Thymus (tissue), 14 donors: ENCODE data around the gene AWAT2. TPM values are rescaled to one million over a fixed set of nuclear protein-coding genes. Genes with fewer than 3 reads are reported as not detected.

Source experiments
- DNase-seq, 9 donors: peaks; one replicate each; pipeline ENCODE4 v3.0.0-alpha.2; 2013; ENCODE audit warnings: low spot score in 9 of 9, low read depth in 6 of 9, missing footprints in 1 of 9
- H3K27ac ChIP-seq, 2 donors: one replicate each; pipeline ENCODE4 v1.5.1; 2013; ENCODE audit warnings: control low read depth in 1 of 2, low read depth in 1 of 2, low read length in 1 of 2, mild to moderate bottlenecking in 1 of 2, moderate library complexity in 1 of 2
- H3K27me3 ChIP-seq, 2 donors: one replicate each; pipeline ENCODE4 v1.5.1; 2013; ENCODE audit warnings: low read length in 1 of 2; ENCODE audit not compliant: control insufficient read depth in 2 of 2, insufficient read depth in 1 of 2
- H3K36me3 ChIP-seq, 2 donors: one replicate each; pipeline ENCODE4 v1.5.1; 2013; ENCODE audit warnings: low read length in 1 of 2, mild to moderate bottlenecking in 1 of 2, moderate library complexity in 1 of 2; ENCODE audit not compliant: control insufficient read depth in 2 of 2, insufficient read depth in 2 of 2
- H3K4me1 ChIP-seq, 2 donors: one replicate each; pipeline ENCODE4 v1.5.1; 2013; ENCODE audit warnings: low read length in 2 of 2; ENCODE audit not compliant: control insufficient read depth in 2 of 2, insufficient read depth in 2 of 2
- H3K4me3 ChIP-seq, 2 donors: one replicate each; pipeline ENCODE4 v1.5.1; 2013; ENCODE audit warnings: low read length in 2 of 2, control low read depth in 1 of 2, mild to moderate bottlenecking in 1 of 2
- H3K9me3 ChIP-seq, 2 donors: one replicate each; pipeline ENCODE4 v1.5.1; 2013; ENCODE audit warnings: low read length in 1 of 2, mild to moderate bottlenecking in 1 of 2; ENCODE audit not compliant: control insufficient read depth in 2 of 2, insufficient read depth in 1 of 2
- WGBS: extraction: QIAGEN DNeasy Blood & Tissue Kit; methylation state at CpG from one replicate; pipeline ENCODE4 v1.1.7; 2013; 5-methylcytosine and 5-hydroxymethylcytosine counted together
- long read RNA-seq, 10 donors: transcript quantifications; one replicate each; lab custom pipeline, GENCODE V29; 2026
- polyA plus RNA-seq: library from polyadenylated mRNA; stranded (reverse); fragments of 200-250 nt; gene quantifications from one replicate; pipeline ENCODE4 v1.2.3, GENCODE V29; 2013
- total RNA-seq: library from RNA; stranded (reverse); fragments of 120-200 nt; gene quantifications from one replicate; pipeline ENCODE4 v1.2.4, GENCODE V29; 2013
- donor health status: healthy.

AWAT2 gene
- total RNA-seq, result 0.05 TPM
- polyA plus RNA-seq, result 0.11 TPM
- long read RNA-seq, donor 1, result 0 reads
- long read RNA-seq, donor 2, result 0 reads
- long read RNA-seq, donor 3, result 0 reads
- long read RNA-seq, donor 4, result 0 reads
- long read RNA-seq, donor 5, result 0 reads
- long read RNA-seq, donor 6, result 0 reads
- long read RNA-seq, donor 7, result 0 reads
- long read RNA-seq, donor 8, result 0 reads
- long read RNA-seq, donor 9, result 0 reads
- long read RNA-seq, donor 10, result 0 reads

- 89% methylated on average over 4 of the region's 4 CpGs for WGBS
- no peak for DNase-seq
Measured at GRCh38 chrX:70049925-70050324, at the start of gene AWAT2. AWAT2 (minus strand) TSS chrX:70049938; CDS start chrX:70049932, 6 bp downstream.

GRCh38 chrX:70096052-70096451 is 46.3 kb upstream of the AWAT2 start:
- no peaks in the 10 kb centered on the region for H3K4me1 ChIP-seq
- WGBS, result 93% methylated on average over 2 of the region's 2 CpGs
- H3K4me3 ChIP-seq, result no peak overlapping the region
- DNase-seq, result no peak
- H3K27me3 ChIP-seq, result no peaks in the 10 kb centered on the region
- no peaks in the 10 kb centered on the region for H3K36me3 ChIP-seq
- no peak overlapping the region for H3K27ac ChIP-seq
- H3K9me3 ChIP-seq, result no peaks in the 10 kb centered on the region

More at GRCh38 chrX:70049925-70050324, at the start of gene AWAT2:
- Histone ChIP-seq H3K4me1 (no peaks in the 10 kb centered on the region), H3K36me3 (no peaks in the 10 kb centered on the region), H3K9me3 (no peaks in the 10 kb centered on the region), H3K4me3 (no peak within 1 kb of the TSS), H3K27ac (no peak within 1 kb of the TSS), H3K27me3 (no peaks in the 10 kb centered on the region)

- Histone ChIP-seq H3K9me3 (no peaks in the 10 kb centered on the region), H3K4me3 (no peak overlapping the region), H3K36me3 (no peaks in the 10 kb centered on the region), H3K27me3 (no peaks in the 10 kb centered on the region), H3K4me1 (no peaks in the 10 kb centered on the region), H3K27ac (no peak overlapping the region)
- DNase-seq, result no peak
- 96% methylated on average over 4 of the region's 4 CpGs for WGBS
Measured at GRCh38 chrX:70092247-70092646, 42.5 kb upstream of the AWAT2 start.

GRCh38 chrX:70089604-70090297 is 40.0 kb upstream of the AWAT2 start:
- Histone ChIP-seq H3K36me3 (no peaks in the 10 kb centered on the region), H3K4me3 (no peak overlapping the region), H3K4me1 (no peaks in the 10 kb centered on the region), H3K27me3 (no peaks in the 10 kb centered on the region), H3K27ac (no peak overlapping the region), H3K9me3 (no peaks in the 10 kb centered on the region)
- 21% methylated on average over 1 of the region's 1 CpG for WGBS
- no peak for DNase-seq

- Histone ChIP-seq H3K27me3 (no peaks in the 10 kb centered on the region), H3K9me3 (no peaks in the 10 kb centered on the region), H3K4me3 (no peak overlapping the region), H3K4me1 (no peaks in the 10 kb centered on the region), H3K36me3 (no peaks in the 10 kb centered on the region), H3K27ac (no peak overlapping the region)
- DNase-seq, result no peak
Measured at GRCh38 chrX:70088751-70089150, 39.0 kb upstream of the AWAT2 start.

GRCh38 chrX:70087857-70088630 is 38.3 kb upstream of the AWAT2 start:
- no peaks in the 10 kb centered on the region for H3K4me1 ChIP-seq
- H3K9me3 ChIP-seq, result no peaks in the 10 kb centered on the region
- DNase-seq, result no peak
- H3K4me3 ChIP-seq, result no peak overlapping the region
- 63% methylated on average over 11 of the region's 11 CpGs for WGBS
- H3K36me3 ChIP-seq, result no peaks in the 10 kb centered on the region
- H3K27ac ChIP-seq, result no peak overlapping the region
- no peaks in the 10 kb centered on the region for H3K27me3 ChIP-seq

GRCh38 chrX:70084592-70085240 is 35.0 kb upstream of the AWAT2 start:
- 95% methylated on average over 5 of the region's 5 CpGs for WGBS
- DNase-seq, result no peak
- Histone ChIP-seq H3K27ac (no peak overlapping the region), H3K4me3 (no peak overlapping the region), H3K27me3 (no peaks in the 10 kb centered on the region), H3K4me1 (no peaks in the 10 kb centered on the region), H3K36me3 (no peaks in the 10 kb centered on the region), H3K9me3 (no peaks in the 10 kb centered on the region)

- DNase-seq, result no peak
- no peaks in the 10 kb centered on the region for H3K36me3 ChIP-seq
- H3K27me3 ChIP-seq, result no peaks in the 10 kb centered on the region
- 69% methylated on average over 4 of the region's 4 CpGs for WGBS
- no peak overlapping the region for H3K27ac ChIP-seq
- no peaks in the 10 kb centered on the region for H3K4me1 ChIP-seq
- H3K9me3 ChIP-seq, result no peaks in the 10 kb centered on the region
- H3K4me3 ChIP-seq, result no peak overlapping the region
Measured at GRCh38 chrX:70082723-70083122, 33.0 kb upstream of the AWAT2 start.

GRCh38 chrX:70079870-70080269 is 30.1 kb upstream of the AWAT2 start:
- H3K9me3 ChIP-seq, result no peaks in the 10 kb centered on the region
- no peaks in the 10 kb centered on the region for H3K27me3 ChIP-seq
- no peak for DNase-seq
- WGBS, result 94% methylated on average over 3 of the region's 3 CpGs
- H3K36me3 ChIP-seq, result no peaks in the 10 kb centered on the region
- no peak overlapping the region for H3K27ac ChIP-seq
- no peaks in the 10 kb centered on the region for H3K4me1 ChIP-seq
- no peak overlapping the region for H3K4me3 ChIP-seq
